HG03439 (cell line): ENCODE results near the gene GLIPR1L2.
"Not testable (repeated sequence)": the region's sequence is repeated elsewhere in the genome, so short reads cannot be mapped to it uniquely, and the experiment has no call there.

ENCODE experiments used
- ATAC-seq: cut with Tn5 transposase; IDR thresholded peaks from one replicate; pipeline ENCODE4 v1.9.1; 2021; ENCODE audit warnings: mild to moderate bottlenecking, moderate library complexity; ENCODE audit not compliant: unreplicated experiment

The GLIPR1L2 gene

GRCh38 chr12:75432924-75433323 lies 42.0 kb downstream of the GLIPR1L2 start:
- no peak for ATAC-seq

DNA sequence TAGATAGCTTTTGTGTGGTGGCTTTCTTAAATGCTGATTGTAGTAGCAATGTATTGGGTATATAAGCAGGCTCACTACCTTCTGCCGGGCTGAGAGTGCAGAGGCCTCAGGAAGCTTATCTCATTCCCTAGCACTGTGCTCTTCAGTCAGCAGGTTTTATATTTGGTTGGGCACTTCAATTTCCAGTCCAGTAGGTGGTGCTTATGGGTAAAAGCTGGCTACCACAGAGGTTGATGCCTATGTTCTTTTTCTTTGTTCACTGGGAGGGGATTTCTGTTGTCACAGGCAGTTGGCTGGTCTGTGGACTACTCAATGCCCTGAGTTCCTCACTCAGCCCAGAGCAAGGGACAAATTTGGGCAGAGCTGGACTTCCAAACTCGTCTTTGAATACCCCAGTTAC lies 46.7 kb downstream of the GLIPR1L2 start:
- ATAC-seq = no peak

DNA sequence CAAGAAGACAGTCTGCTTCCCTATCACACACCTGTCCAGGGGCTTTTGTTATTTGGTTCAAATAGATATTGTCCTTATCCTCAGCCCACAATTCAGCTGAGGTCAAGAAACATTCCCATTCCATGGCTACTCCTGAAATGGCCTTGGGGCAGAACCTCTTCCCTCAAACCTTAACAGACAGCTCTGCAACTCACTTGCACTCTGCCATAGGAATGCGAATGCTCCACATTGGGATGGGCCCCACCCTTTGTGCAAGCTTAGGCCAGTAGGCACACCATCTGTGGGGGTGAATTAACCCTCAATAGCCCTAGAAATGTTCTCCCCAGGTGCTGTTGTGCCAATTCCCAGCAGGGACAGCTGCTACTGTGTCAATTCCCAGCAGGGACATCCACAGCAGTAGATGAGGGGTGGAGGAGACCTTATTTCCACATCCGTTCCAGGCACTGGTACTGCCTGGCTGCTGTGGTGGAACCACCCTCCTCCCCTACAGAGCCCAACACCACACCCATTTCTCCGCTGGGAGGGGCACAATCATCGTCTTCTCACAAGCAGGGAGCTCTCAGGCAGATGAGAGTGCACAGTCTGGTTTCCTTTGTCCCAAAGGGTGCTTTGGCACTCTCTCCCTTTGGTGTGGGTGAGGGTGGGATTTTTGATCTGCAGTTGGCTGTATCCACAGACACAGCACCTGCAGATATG lies 47.3 kb downstream of the GLIPR1L2 start:
- ATAC-seq = no peak

DNA sequence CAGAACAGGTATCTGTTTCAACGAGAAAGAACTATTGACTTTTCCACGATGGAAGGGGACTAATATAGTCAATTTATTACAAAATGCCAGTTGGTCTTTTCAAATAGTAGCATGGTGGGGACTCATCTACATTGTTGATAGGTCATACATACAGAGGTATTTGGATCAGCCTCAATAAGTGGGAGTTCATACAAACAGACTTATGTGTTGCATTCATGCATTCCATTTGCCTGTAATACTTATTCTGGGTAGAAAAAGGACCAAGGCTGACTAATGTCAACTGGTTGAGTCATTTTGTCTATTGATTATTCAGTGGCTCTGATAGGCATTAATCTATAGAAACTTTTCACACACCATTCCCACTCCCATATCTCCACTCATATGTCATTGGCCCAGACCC lies 48.2 kb downstream of the GLIPR1L2 start:
- ATAC-seq = no peak

DNA sequence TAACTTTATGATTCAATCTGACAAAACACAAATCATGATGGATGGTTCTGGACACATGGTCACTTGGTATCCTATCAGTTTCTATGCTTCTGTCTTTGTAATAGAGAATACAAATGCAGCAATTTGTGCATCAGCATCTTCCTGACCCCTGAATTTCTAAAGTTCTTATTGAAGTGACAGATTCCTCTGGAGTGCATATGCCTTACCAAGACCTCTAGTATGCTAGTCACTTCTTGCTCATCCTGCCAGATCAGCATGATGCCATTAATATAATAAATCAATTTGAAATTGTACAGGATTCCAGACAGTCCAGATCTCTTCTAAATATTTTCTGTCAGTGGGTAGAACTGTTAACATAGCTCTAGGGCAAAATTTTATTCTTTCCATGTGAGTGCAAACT lies 49.0 kb downstream of the GLIPR1L2 start:
- ATAC-seq = no peak

GRCh38 chr12:75441687-75442449 lies 51.0 kb downstream of the GLIPR1L2 start:
- not testable (repeated sequence) for ATAC-seq

DNA sequence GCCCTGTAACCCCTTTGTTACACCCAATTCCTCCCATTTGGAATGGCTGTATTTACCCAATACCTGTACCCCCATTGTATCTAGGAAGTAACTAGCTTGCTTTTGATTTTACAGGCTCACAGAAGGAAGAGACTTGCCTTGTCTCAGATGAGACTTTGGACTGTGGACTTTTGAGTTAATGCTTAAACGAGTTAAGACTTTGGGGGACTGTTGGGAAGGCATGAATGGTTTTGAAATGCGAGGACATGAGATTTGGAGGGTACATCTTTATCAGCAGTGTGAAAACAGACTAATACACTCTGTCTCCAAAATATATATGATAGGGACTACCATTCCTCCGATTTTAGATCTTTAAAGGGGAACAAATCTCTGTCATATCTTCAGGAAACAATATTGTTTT lies 51.6 kb downstream of the GLIPR1L2 start:
- not testable (repeated sequence) for ATAC-seq

DNA sequence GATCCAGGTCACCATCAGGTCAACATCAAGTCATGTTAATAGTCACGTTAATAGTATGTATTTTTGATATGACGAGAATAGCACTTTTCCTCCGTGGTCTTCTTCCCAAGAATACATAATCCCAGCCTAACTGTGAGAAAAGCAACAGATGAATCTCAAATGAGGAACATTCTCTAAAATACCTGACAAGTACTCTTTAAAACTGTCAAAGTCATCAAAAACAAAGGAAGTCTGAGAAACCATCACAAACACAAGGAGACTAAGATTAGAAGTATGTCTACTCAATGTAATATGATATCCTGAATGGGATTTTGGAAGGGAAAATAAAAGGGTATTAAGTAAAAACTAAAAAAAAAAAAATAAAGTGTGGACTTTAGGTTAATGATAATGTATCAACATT lies 52.8 kb downstream of the GLIPR1L2 start:
- no peak for ATAC-seq

GRCh38 chr12:75444429-75445136 lies 53.7 kb downstream of the GLIPR1L2 start:
- no peak for ATAC-seq

DNA sequence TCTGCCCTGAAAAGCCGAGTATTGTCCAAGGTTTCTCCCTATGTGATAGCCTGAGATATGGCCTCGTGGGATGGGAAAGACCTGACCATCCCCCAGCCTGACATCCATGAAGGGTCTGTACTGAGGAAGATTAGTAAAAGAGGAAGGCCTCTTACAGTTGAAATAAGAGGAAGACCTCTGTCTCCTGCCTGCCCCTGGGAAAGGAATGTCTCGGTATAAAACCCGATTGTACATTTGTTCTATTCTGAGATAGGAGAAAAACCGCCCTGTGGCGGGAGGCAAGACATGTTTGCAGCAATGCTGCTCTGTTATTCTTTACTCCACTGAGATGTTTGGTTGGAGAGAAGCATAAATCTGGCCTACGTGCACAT lies 54.2 kb downstream of the GLIPR1L2 start:
- ATAC-seq = not testable (repeated sequence)

DNA sequence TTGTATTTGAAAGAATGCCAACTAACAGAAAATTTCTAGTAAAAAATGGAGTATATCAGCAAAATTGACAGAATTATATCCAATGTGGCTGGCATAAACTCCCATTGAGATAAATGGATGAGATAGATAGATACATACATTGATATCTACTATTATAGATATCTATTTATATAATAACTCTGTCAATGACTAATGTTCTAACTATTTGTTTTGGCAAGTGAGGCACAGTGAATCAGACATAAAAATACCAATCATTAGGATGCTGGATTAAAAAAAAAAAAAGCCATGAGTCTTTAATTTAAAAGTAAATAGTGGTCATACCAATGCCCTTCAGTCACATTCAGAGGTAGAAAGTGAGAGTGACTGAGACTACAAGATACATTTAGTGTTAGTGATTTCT lies 56.0 kb downstream of the GLIPR1L2 start:
- ATAC-seq = no peak

GRCh38 chr12:75447691-75448393 lies 57.0 kb downstream of the GLIPR1L2 start:
- no peak for ATAC-seq

DNA sequence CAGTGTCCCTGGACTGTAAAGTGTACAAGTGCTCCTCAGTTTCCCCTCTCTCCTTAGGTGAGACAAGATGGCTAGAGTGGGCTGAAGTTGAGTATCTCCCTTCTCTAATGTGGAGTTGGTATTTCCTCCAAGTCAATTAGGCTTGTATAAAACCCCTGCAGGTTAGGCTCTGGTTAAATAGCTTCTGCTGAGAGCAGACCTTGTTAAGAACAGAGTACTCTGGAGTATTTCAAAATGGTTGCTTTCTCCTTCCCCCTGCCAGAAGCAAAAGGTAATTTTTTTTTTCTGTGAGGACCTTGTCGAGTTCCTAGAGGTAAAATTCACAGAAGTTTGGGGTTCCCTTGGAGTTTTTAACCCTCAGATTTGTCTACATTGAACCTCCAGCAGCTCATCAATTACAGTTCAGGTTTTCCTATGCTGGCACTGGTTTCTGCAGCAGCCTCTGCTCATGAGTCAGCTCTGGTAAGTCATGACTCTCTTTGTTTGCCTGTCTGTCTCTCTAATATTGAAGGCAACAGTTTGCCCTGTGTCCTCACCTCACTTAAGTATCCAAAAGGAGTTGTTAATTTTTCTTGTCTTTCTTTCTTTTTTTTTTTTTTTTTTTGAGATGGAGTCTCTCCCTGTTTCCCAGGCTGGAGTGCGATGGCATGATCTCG lies 61.9 kb downstream of the GLIPR1L2 start:
- ATAC-seq = no peak

DNA sequence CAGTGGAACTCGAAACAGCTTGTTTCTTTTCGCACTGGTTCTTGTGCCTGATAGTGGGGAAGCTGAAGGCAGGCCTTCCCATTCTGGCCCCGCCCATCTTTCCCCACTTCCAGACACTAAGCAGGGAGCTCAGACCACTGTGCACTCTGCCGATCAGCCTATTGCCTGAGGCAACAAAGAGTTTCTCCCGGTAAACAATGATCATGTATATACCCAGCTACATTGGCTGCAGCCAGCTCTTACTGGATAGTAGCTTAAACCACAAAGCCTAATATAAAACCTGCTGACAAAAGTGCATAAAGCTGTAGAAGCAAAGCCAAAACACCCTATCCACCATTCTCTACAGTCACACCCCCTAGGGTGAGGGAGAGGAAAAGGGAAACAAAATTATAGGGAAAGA lies 65.0 kb downstream of the GLIPR1L2 start:
- no peak for ATAC-seq

- no peak for ATAC-seq
Observed at GRCh38 chr12:75457191-75457590, 66.3 kb downstream of the GLIPR1L2 start.

DNA sequence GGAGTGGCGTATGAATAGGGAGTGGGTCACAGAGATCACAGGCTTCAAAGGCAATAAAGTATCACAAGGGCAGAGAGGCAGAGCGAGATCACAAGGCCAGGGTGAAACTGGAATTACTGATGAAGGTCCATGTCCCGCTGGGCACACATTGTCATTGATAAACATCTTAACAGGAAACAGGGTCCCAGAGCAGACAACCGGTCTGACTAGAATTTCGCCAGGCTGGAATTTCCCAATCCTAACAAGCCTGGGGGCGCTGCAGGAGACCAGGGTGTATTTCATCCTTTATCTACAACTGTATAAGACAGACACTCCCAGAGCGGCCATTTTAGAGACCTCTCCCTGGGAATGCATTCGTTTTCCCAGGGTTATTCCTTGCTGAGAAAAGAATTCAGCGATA lies 67.0 kb downstream of the GLIPR1L2 start:
- ATAC-seq = not testable (repeated sequence)

- no peak for ATAC-seq
Observed at GRCh38 chr12:75459755-75460154, 68.9 kb downstream of the GLIPR1L2 start.

DNA sequence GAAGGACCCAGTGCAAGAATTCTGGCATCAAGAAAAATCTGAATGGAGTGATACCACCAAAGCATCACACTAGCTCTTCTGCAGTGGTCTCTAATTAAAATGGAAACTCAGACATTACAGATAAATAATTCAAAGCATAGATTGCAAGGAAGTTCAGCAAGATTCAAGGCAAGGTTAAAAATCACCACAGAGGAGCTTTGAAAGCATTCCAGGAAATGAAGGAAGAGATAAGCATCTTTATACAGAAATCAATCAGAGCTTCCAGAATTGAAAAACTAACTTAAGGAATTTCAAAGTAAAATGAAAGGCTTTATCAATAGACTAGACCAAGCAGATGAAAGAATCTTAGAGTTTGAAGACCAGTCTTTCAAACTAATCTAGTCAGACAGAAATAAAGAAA lies 69.3 kb downstream of the GLIPR1L2 start:
- no peak for ATAC-seq

DNA sequence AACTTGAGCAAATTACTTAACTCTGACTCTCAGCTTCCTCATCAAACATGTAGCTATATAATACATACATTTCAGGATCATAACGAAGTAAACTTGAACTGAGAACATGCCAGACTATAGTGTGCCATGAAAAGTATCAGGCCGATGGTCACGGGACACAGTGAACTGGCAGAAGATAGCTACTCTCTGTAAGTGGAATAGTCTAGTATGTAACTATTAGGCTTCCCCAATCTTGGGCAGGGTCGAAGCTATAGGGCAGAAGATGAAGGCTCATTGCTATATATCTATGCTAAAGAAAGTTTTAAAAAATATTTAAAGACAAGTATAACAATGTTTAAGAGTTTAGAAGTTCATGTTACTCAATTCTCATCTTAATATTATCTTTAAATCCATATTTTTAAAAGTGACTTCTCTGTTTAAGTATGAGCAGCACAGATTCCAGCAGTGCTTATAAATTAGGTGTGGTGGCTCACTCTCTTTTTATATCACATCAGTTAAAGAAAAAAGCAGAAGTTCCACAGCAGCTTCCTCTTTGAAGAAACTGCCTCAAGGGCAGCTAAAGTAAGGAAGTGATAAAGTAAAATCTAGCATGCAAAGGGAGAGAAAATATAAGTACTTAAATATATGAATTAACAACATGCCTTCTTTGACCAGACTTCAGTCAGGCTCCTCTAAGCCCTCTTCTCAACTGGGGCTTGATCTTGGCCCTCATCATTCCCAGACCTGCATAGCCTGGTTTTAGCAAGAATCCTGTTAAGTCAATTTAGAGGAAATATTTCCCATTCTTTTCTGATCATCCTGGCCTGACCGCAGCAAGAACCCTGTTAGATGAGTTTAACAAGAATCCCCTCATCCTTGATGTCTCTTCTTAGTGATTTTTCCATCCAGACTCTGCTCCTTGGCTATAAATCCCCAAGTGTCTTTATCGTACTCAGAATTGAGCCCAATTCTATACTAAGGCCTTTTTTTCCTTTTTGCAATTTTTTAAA lies 81.3 kb downstream of the GLIPR1L2 start:
- no peak for ATAC-seq

DNA sequence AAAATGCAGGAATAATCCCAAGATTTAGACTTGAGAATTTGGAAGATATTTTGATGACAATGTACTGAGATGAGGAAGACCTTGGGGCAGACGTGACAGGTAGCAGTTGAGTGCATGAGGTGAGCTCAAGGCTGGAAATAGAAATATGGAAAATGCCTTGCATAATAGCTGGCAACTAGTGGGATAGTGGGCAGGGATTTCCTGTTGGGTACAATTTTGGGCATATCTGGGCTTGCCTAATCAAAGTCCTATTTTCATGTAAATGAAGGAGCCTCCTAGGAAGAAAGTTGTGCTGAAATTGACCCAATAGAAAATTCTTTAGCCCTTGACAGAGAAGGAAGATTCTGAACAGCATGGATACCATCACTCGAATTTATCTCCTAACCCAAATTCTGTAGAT lies 83.2 kb downstream of the GLIPR1L2 start:
- ATAC-seq = no peak
